HEK293 (cell line): ENCODE measurements around the gene KIF25.

Source experiments
- ZBTB48 ChIP-seq: fragments of 450-650 bp; formaldehyde crosslinking; IDR thresholded peaks from 2 replicates; pipeline ENCODE4 v1.5.1; 2016; ENCODE audit warnings: missing biosample characterization, missing genetic modification characterization
- ZNF10 ChIP-seq: fragments of 450-650 bp; formaldehyde crosslinking; IDR thresholded peaks from 2 replicates; pipeline ENCODE4 v1.5.1; 2017; ENCODE audit warnings: missing biosample characterization, missing genetic modification characterization
- ZNF140 ChIP-seq: fragments of 450-650 bp; formaldehyde crosslinking; IDR thresholded peaks from 2 replicates; pipeline ENCODE4 v1.5.1; 2016; ENCODE audit warnings: missing biosample characterization, missing genetic modification characterization
- ZNF501 ChIP-seq: fragments of 450-650 bp; formaldehyde crosslinking; IDR thresholded peaks from 2 replicates; pipeline ENCODE4 v1.5.1; 2016; ENCODE audit warnings: missing biosample characterization, missing genetic modification characterization
- ZNF785 ChIP-seq: fragments of 450-650 bp; formaldehyde crosslinking; IDR thresholded peaks from 2 replicates; pipeline ENCODE4 v1.5.1; 2016; ENCODE audit warnings: missing biosample characterization, missing genetic modification characterization

DNA sequence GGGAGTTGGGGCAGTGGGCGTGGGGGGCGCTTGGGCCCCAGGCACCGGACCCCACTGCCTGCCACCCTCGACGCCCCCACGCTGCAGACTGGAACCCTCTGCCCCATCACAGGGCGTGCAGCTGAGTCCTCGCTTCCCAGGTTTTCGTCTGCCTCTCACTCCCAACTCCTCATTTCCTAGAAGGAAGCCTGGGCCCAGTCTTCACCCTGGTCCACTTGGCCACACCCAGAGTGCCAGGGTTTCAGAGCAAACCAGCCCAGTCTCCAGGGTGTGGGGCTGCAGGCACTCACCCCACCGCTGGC is 51.2 kb downstream of the KIF25 start:
- TF ChIP-seq ZNF140 (tag by site-specific recombination) (no peak), ZNF501 (tag by site-specific recombination) (no peak), ZNF785 (no peak), ZBTB48 (tag by site-specific recombination) (no peak), ZNF10 (no peak)
